ENCODE results near the gene BIN1. TPM values are rescaled to one million over a fixed set of nuclear protein-coding genes. Genes with fewer than 3 reads are reported as not detected.

Gene BIN1
- total and polyA plus RNA-seq, 8 donors, result 32.0 to 98.7 (median 76.7) TPM

DNA sequence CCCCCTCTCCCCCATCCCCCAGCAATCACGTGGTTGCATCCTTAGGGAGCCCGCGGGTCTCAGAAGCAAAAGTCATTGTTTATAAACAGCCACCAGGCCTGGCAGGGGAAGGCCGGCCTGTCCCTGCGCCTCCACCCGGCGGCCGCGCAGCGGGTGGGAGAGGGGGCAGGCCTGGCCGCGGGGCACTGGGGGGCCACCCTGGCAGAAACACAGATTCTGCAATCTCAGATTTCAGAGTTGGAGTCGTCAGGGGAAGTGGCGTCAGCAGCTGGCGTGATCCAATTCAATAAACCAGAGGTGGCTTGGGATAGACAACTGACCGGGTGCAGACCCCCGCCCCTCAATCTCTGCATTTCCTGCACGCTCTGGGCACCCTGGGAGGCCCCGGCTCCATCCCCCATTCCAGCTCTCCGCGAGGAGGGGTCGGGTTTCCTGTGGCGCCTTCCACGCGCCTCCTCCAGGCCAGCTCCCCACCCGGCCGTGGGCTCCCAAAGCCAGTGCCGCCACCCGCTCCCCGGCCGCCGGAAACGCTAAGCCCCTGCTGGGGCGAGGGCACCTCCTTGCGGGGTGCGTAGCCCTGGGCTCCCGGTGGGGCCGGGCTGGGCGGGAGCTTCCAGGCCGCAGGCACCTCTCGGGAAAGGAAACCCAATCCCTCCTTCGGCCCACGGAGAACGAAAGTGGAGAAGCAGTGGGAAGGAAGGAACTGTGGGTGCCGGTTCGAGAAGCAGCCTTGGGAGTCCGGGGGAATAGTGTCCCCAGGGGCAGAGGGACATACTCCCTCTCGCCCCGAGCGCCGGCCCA is 1.1 kb downstream of the BIN1 start:
- Histone ChIP-seq H3K27ac (peak overlapping the region; percentile 63 to 75), H3K27me3 (peaks cover 0 to 35% of the 10 kb centered on the region in 2 donors), H3K36me3 (no peaks in the 10 kb centered on the region), H3K4me1 (peaks cover 4 to 17% of the 10 kb centered on the region in 2 donors), H3K4me3 (peak overlapping the region; percentile 66 to 94), H3K9me3 (no peaks in the 10 kb centered on the region)
- peak; percentile 21 for ATAC-seq
- no peak for TF ChIP-seq CTCF (IDR thresholded peaks at IDR 0.05)
- peak in 3 of 4 donors; percentile 71 to 82 (median 82) for DNase-seq
- intact Hi-C loops (cut with DNase I), result no loop called here

DNA sequence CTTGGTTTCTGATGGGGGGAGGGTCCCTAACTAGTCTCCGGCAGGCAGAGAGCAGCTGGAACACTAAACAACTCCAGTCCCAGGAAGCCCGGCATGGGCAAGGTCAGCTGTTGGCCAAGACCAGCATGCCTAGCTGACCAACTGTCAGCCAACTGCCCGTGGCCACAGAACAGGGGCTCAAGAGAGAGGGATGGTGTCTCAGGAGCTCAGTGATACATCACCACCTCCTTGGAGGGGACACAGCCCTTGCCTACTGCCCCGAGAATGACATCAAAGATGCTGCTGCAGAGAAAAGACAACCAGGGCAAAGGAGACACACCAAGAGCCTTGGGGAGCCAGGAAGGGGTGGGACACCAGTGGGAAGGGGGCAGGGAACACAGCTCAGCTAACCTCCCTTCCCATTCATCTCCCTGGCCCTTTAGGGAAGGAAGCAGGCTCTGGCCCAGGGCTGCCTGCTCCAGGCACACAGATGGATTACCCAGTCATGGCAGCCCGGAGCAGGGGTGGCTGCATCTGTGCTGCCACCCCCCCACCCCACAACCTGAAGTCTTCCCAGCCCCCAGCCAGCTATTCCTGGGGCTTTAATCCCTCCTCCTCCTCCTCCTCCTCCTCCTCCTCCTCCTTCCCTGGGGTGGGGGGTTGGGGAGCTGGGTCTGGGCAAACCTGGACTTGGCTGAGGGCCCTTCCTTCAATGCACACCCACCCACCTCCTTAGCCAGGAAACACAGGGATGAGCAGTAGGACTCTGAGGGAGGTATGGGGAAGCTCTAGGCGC is 1.9 kb downstream of the BIN1 start:
- no peak overlapping the region for H3K27ac ChIP-seq
- peaks cover 7 to 17% of the 10 kb centered on the region in 2 donors for H3K4me1 ChIP-seq
- peak overlapping the region; percentile 66 to 94 for H3K4me3 ChIP-seq
- no peaks in the 10 kb centered on the region for H3K9me3 ChIP-seq
- intact Hi-C loops (cut with DNase I), result no loop called here
- ATAC-seq (no peak), DNase-seq (peak in 1 of 4 donors; percentile 50)
- TF ChIP-seq CTCF (IDR thresholded peaks at IDR 0.05), result no peak
- peaks cover 0 to 35% of the 10 kb centered on the region in 2 donors for H3K27me3 ChIP-seq
- H3K36me3 ChIP-seq, result no peaks in the 10 kb centered on the region

DNA sequence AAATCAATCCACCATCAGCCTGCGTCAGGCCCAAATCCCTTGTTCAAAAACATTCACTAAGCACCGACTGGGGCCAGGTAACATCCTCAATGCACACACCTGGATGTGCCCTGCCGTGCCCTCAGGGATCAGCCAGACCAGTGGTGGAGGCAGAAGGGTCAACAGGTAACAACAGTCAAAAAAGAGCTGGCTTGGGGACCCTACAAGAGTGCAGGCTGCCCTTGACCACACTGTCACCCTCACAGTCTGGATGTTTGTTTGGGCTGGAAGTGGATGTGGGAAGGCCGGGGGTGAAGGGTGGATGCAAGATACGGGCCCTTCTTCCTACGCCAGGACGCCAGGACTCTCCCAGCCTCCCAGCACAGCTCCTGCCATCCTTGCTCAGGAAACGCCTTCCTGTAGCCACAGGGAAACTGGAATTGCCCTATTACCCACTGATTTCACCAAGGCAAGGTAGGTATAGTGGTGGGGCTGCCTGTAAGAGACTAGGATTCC is 2.7 kb downstream of the BIN1 start:
- no peak for TF ChIP-seq CTCF (IDR thresholded peaks at IDR 0.05)
- DNase-seq (peak in 1 of 4 donors; percentile 27), ATAC-seq (no peak)
- H3K27me3 ChIP-seq, result peaks cover 0 to 35% of the 10 kb centered on the region in 2 donors
- H3K36me3 ChIP-seq, result no peaks in the 10 kb centered on the region
- H3K27ac ChIP-seq, result no peak overlapping the region
- intact Hi-C loops (cut with DNase I), result no loop called here
- no peaks in the 10 kb centered on the region for H3K9me3 ChIP-seq
- H3K4me3 ChIP-seq, result no peak overlapping the region
- peaks cover 7 to 17% of the 10 kb centered on the region in 2 donors for H3K4me1 ChIP-seq

DNA sequence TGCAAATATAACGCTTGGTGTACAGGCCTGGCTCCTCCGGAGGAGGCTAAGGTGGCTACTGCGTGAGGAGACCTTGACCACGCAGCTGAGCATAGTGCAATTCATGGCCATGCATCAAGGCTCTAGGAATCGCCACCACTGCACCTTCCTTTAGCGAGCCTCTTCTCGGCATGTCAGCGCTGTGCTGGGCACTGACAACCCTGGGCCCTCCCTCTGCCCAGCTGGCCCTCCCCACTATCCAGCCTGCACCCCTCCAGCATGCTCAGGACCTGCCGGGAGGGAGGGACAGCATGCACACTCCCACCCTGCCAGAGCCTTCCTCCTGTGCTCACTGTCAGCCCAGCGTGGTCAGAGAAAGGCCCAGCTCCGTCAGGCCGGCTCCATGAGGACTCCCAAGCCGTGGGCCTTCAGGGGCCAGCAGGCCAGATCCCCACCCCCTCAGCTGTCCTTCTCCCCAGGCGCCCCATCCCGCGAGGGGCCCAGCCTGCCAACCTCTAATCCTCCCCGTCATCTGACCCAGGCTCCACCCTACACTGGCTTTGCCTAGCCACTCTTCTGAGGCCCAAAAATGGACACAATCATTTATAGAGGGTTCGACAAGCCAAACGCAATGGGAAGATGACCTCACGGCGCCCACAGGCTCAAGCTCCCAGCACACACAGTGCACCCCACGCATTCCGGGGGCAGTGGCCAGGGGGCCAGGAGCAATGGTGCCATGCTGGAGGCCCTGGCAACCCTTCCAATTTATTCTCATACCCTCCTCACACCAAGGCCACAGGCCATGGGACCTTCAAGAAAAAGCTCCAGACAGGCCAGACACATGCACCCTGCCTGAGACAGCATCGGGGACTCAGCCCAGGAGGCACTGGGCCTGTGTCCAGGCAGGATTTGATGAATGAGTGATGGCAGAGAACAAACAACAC is 3.5 kb downstream of the BIN1 start:
- ATAC-seq (no peak), DNase-seq (peak in 2 of 4 donors; percentile 26 to 57)
- Histone ChIP-seq H3K27me3 (peaks cover 0 to 35% of the 10 kb centered on the region in 2 donors), H3K36me3 (no peaks in the 10 kb centered on the region), H3K27ac (no peak overlapping the region), H3K9me3 (no peaks in the 10 kb centered on the region), H3K4me1 (peaks cover 7 to 17% of the 10 kb centered on the region in 2 donors), H3K4me3 (no peak overlapping the region)
- TF ChIP-seq CTCF (IDR thresholded peaks at IDR 0.05), result no peak
- intact Hi-C loops (cut with DNase I), result no loop called here
